ENCODE measurements around the gene HDAC5.
"Not testable (repeated sequence)": the region's sequence is repeated elsewhere in the genome, so short reads cannot be mapped to it uniquely, and the experiment has no call there.

Gene HDAC5

DNA sequence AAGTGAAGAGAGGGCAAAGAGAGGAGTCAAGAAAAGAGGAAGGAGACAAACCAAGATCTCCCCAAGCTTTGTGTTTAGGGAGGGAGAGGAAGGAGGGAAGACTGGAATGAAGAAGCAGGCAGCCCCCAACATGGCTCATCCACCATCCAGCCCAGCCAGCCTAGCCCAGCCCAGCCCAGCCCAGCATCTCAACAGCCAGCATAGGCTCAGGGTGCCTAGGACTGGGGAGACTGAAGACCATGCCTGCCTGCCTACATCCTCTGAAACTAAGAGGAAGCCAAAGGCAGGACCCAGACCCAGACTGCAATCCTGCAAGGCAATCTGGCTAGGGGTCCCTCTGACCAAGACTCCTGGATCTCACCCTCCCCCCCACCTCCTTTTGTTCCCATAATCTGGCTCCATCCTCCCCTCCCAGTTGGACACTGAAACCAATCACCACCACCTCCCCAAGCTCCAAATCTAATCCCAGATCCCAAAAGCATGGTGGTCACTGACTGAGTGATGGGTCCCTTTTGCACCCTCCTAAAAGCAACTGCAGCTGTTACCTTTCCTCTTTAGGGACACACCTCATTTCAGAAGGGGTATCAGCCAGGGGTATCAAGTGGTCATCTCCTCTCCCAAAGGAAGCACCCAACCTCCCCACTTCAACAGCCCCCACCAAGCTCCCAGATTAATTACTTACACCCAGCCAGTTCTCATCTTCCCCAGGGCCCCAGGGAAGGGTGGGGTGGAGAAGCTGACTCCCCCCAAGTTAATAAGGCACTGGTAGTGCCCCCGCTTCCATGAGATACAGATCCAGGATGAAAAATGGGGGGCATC is 1.2 kb downstream of the HDAC5 start:
- H3K27me3 ChIP-seq (ENCODE audit: low read depth): no peaks in the 10 kb centered on the region
- H3K4me1 ChIP-seq: peaks cover 11% of the 10 kb centered on the region
- in situ Hi-C loops (cut with MboI; ENCODE audit: low sequenced_read_pairs): no loop called here
- H3K4me3 ChIP-seq: peak overlapping the region; percentile 56
- H3K36me3 ChIP-seq (replicated peaks): no peaks in the 10 kb centered on the region
- no peak for DNase-seq (ENCODE audit: low spot score in 2 of 2)
- no peaks in the 10 kb centered on the region for H3K9me3 ChIP-seq

DNA sequence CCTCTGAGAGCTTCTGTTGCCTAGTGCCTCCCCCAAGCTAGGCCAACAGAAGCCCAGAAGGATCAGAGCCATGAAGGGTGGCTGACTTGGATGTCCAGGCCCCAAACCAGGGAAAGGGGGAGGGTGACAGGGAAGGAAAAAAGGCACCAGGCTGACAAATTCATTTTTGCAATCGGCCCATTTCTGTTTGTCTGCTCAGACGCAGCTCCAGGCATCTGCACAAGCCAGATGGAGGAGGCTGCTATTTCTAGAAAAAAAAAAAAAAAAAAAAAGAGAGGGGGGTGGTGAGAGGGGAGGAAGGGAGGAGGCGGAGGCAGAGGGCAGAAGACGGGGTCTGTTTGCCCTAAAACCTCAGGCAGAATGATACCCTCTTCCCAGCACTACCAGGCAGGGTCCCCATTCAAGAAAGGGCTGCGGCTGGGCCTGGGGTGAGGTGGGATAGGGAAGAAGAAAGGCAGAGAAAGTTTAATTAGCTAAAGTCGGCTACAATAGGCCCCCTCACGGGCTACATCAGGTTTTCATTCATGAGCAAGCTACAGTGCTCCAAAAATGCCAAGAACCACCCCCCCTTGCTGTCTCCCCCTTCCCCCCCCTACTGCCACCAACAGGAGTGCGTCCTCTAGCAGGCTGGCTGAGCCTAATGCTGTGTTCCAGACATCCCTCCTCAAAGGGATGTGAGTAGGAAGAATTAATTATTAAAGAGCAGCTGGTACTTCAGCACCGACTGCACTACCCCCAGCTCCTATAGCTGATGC is 2.4 kb downstream of the HDAC5 start:
- no peak for DNase-seq (ENCODE audit: low spot score in 2 of 2)

DNA sequence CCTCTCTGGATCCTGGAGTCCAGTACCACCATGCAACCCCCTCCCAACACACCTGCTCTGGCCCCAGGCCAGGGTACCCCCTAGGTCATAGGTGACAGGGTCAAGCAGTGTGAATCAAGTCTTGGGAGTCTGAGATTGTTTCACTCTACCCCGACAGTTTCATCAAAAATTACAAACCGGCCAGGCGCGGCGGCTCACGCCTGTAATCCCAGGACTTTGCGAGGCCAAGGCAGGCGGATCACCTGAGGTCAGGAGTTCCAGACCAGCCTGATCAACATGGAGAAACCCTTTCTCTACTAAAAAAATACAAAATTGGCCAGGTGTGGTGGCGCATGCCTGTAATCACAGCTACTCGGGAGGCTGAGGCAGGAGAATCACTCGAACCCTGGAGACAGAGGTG is 3.2 kb downstream of the HDAC5 start:
- H3K36me3 ChIP-seq (replicated peaks); DNase-seq (ENCODE audit: low spot score in 2 of 2); in situ Hi-C loops (cut with MboI; ENCODE audit: low sequenced_read_pairs); H3K27me3 ChIP-seq (ENCODE audit: low read depth); H3K9me3 ChIP-seq; H3K4me3 ChIP-seq: not testable (repeated sequence)
- H3K4me1 ChIP-seq: peaks cover 11% of the 10 kb centered on the region

More for the DNA sequence above, 2.4 kb downstream of the HDAC5 start:
- in situ Hi-C loops (cut with MboI; ENCODE audit: low sequenced_read_pairs): no loop called here
- no peak overlapping the region for H3K4me3 ChIP-seq
- H3K4me1 ChIP-seq: peaks cover 11% of the 10 kb centered on the region
- H3K27me3 ChIP-seq (ENCODE audit: low read depth): no peaks in the 10 kb centered on the region
- no peaks in the 10 kb centered on the region for H3K9me3 ChIP-seq
- no peaks in the 10 kb centered on the region for H3K36me3 ChIP-seq (replicated peaks)

GRCh38 chr17:44119798-44120197 is 3.6 kb downstream of the HDAC5 start:
- DNase-seq (ENCODE audit: low spot score in 2 of 2): no peak
- H3K36me3 ChIP-seq (replicated peaks): no peaks in the 10 kb centered on the region
- H3K4me1 ChIP-seq: peaks cover 11% of the 10 kb centered on the region
- H3K9me3 ChIP-seq: no peaks in the 10 kb centered on the region
- no peaks in the 10 kb centered on the region for H3K27me3 ChIP-seq (ENCODE audit: low read depth)
- H3K4me3 ChIP-seq: no peak overlapping the region
- in situ Hi-C loops (cut with MboI; ENCODE audit: low sequenced_read_pairs): no loop called here

- Histone ChIP-seq H3K27me3 (ENCODE audit: low read depth) (no peaks in the 10 kb centered on the region), H3K4me1 (peaks cover 5% of the 10 kb centered on the region), H3K4me3 (no peak overlapping the region), H3K36me3 (replicated peaks) (no peaks in the 10 kb centered on the region), H3K9me3 (no peaks in the 10 kb centered on the region)
- DNase-seq (ENCODE audit: low spot score in 2 of 2): no peak
- in situ Hi-C loops (cut with MboI; ENCODE audit: low sequenced_read_pairs): no loop called here
Measured at GRCh38 chr17:44119062-44119461, 4.4 kb downstream of the HDAC5 start.

DNA sequence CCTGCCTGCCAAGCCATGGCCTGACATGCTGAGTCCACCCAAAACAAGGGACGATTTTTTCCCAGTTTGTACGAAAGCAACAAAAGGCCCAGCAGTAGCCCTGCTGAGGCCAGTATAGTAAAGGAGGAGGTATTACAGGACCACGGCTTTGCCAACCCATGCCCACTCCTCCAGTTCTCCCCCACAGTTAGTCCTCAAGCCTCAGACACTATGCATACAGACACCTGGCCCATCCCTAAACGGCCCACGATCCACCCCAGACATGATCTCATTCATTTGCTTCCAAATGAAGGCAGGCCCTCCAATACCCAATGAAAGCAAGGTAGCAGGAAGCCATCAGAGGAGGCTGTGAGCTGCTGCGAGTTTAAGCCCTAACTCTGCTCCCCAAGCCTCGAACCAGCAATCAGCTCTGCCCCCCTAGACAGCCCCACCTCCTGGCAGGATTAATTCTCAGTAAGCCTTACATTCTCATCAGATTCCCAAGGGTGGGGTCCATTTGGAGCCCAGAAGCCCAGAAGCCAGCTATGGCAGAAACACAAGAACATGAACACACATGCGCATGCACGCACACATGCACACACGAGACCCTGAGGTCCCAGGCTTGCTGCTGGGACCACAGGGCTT is 4.9 kb downstream of the HDAC5 start:
- Histone ChIP-seq H3K9me3 (no peaks in the 10 kb centered on the region), H3K4me1 (peaks cover 5% of the 10 kb centered on the region), H3K36me3 (replicated peaks) (no peaks in the 10 kb centered on the region), H3K27me3 (ENCODE audit: low read depth) (no peaks in the 10 kb centered on the region), H3K4me3 (no peak overlapping the region)
- no peak for DNase-seq (ENCODE audit: low spot score in 2 of 2)
- in situ Hi-C loops (cut with MboI; ENCODE audit: low sequenced_read_pairs): no loop called here

DNA sequence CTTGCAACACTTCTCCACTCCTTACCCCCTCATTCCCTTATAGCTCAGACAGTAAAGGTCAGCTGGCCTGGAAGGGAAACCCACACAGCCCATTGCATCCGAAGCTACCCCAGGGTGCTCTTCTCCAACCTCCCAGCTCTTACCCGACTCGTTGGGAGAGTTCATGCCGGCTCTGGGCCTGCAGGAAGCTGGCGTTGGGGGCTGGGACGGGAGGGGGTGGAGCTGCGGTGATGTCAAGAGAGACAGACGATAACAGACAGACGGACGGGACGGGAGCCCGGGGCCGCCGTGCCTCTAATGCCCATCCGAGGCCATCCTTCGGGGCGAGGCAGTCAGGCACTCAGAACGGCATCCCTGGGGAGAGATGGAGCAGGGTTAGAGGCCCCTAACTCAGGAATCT is 6.1 kb downstream of the HDAC5 start:
- H3K4me1 ChIP-seq: peaks cover 5% of the 10 kb centered on the region
- H3K36me3 ChIP-seq (replicated peaks): no peaks in the 10 kb centered on the region
- H3K4me3 ChIP-seq: no peak overlapping the region
- no peaks in the 10 kb centered on the region for H3K9me3 ChIP-seq
- H3K27me3 ChIP-seq (ENCODE audit: low read depth): no peaks in the 10 kb centered on the region
- no peak for DNase-seq (ENCODE audit: low spot score in 2 of 2)
- in situ Hi-C loops (cut with MboI; ENCODE audit: low sequenced_read_pairs): no loop called here

DNA sequence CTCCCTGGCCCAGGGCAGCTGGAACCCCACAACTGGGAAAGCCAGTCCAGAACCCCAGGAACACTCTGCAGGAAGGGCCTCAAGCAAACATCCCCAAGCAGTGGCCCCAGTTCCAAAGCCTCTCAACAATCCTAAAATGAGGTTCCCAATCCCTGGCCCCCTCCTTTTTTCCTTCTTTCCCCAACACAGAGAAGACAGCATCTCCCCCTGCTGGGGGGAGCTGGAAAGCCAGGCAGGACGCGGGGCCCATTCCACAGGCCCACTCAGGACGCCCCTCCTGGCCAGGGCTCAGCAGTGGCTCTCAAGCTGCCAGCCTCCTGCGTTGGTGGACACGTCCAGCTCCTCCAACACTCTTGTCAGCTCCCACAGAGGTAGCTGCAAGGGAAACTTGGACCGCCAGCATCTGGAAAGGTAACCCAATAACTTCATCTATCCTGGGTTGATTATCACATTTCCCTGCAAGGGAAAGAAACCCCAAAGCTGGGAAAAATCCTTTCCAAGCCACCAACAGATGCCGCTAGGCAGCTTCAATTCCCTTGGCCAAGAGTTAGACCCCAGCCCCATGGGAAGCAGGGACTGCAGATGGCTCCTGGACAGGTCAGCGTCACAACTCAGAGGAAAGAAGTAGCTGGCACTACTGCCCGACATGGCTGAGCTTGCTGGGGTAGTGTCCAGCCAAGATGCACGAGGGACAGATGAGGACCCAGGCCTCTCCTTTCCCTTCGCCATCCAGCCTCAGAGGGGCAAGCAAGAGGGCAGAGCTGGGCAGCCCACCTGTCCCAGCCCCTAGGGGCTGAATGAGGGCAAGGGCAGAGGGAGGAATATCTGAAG is 7.6 kb downstream of the HDAC5 start:
- Histone ChIP-seq H3K4me3 (no peak overlapping the region), H3K9me3 (no peaks in the 10 kb centered on the region), H3K27me3 (ENCODE audit: low read depth) (no peaks in the 10 kb centered on the region), H3K4me1 (peaks cover 6% of the 10 kb centered on the region), H3K36me3 (replicated peaks) (no peaks in the 10 kb centered on the region)
- DNase-seq (ENCODE audit: low spot score in 2 of 2): peak in 1 of 2 experiments; percentile 67
- in situ Hi-C loops (cut with MboI; ENCODE audit: low sequenced_read_pairs): no loop called here

DNA sequence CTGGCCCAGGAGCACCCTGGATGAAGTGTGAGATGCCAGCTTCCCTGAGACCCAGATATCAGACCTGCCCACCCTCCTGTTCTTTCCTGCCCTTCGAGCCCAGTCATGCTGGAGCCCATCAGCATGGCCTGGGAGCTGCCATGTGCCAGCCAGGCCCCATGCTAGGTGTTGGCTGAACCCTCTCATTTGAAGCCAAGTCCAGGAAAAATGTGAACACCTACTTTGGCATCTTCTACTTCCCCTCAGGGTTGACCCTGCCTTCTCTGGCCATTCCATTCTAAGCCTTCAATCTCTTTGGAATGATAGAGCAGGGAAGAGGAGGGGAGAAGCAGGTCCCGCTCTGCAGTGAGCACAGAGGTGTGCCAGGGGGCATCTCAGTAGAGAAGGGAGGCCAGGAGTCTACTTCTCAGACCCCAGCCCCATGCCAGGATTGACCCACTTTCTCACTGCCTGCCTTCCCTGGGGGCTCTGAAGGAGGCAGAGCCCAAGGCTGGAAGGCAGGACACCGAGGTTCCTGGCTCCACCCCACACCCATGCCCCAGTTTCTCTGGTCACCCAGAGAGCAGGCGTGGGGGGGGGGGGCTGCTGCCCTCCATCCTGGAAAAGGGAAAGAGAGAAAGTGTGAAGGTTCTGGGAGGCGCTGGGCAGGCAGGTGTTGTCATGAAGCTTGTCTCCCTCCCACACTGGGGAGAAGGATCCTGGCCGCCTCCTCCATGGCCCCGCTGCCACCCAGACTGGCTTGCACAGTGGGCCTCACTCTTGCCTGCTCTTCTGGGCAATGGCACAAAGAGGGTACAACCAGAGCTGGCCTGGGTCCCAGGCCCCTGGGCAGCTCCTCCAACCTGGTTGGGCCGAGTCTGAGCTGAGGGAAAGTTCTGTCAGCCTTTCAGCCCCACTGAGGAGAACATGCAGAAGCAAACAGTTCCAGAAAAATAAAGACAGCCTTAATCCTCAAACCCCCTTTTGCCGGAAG is 9.3 kb downstream of the HDAC5 start:
- H3K4me3 ChIP-seq: no peak overlapping the region
- H3K9me3 ChIP-seq: no peaks in the 10 kb centered on the region
- H3K27me3 ChIP-seq (ENCODE audit: low read depth): no peaks in the 10 kb centered on the region
- no peaks in the 10 kb centered on the region for H3K36me3 ChIP-seq (replicated peaks)
- H3K4me1 ChIP-seq: peaks cover 7% of the 10 kb centered on the region
- no peak for DNase-seq (ENCODE audit: low spot score in 2 of 2)
- in situ Hi-C loops (cut with MboI; ENCODE audit: low sequenced_read_pairs): no loop called here

DNA sequence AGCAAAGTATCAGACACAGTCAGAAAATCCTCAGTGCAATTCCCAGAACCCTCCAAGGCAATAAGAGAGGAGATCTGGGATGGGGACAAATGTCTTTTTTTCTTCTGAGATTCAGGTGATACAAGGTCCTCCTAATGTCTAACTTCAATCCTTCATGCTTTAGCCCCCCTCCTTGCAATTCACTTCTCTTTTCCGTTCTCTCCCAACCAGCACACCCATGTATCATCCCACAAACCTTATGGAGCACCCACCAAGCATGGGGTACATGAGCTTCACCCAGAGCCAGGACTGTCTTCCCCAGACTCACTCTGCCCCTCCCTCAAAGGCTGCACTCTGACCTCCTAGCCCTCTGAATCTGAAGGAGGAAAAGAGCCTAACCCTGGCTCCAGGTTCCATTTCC is 10.1 kb downstream of the HDAC5 start:
- no peaks in the 10 kb centered on the region for H3K27me3 ChIP-seq (ENCODE audit: low read depth)
- peaks cover 7% of the 10 kb centered on the region for H3K4me1 ChIP-seq
- H3K9me3 ChIP-seq: no peaks in the 10 kb centered on the region
- no peaks in the 10 kb centered on the region for H3K36me3 ChIP-seq (replicated peaks)
- H3K4me3 ChIP-seq: no peak overlapping the region
- no peak for DNase-seq (ENCODE audit: low spot score in 2 of 2)
- in situ Hi-C loops (cut with MboI; ENCODE audit: low sequenced_read_pairs): no loop called here

DNA sequence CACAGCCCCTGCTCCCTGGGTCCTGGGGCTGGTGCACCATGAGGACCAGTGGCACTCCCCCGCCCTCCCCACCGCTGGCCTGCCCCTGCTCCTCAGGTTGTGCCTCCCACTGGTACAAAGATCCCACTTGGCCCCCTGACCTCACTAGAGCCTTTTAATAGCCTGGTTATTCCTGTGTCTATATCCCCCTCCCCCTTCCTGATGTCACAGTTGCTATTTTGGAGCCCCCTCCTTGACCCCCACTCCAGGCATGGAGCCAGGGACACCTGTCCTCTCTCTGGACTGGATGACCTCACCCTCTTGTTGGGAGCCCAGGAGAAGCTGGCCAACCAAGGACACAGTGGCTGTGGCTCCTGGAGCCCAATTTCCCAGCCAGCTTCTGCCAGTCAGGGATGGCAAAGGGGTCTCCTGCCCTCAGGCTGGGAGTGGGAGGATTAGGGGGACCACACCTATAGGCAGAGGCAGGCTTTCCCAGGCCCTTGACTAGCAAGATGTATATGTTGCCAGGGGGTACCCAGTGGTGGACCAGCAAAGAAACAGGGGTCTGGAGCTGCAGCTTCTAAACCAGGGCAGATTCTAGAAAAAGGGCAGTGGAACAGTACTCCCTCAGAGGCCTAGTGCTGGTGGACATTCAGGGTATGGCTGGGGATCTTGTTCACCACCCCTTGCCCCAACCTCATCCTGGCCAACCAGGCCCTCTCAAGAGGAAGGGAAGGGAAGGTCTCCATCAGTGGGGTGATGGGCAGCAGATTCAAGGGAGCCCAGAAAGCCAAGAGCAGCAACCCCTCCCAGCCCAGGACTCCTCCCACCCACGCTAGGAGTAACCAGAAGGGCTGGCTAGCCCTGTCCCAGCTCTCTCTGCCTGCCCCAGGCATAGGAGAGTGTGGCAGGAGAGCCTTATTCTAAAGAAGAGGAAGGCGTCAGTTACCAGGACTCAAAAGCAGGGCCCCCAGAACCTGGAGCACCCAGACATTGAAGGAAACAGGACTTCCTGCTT is 10.9 kb downstream of the HDAC5 start:
- H3K36me3 ChIP-seq (replicated peaks): no peaks in the 10 kb centered on the region
- H3K4me3 ChIP-seq: no peak overlapping the region
- in situ Hi-C loops (cut with MboI; ENCODE audit: low sequenced_read_pairs): no loop called here
- H3K27me3 ChIP-seq (ENCODE audit: low read depth): no peaks in the 10 kb centered on the region
- H3K9me3 ChIP-seq: no peaks in the 10 kb centered on the region
- peaks cover 7% of the 10 kb centered on the region for H3K4me1 ChIP-seq
- DNase-seq (ENCODE audit: low spot score in 2 of 2): no peak

- no peak overlapping the region for H3K4me3 ChIP-seq
- peaks cover 7% of the 10 kb centered on the region for H3K4me1 ChIP-seq
- no peaks in the 10 kb centered on the region for H3K9me3 ChIP-seq
- no peaks in the 10 kb centered on the region for H3K36me3 ChIP-seq (replicated peaks)
- in situ Hi-C loops (cut with MboI; ENCODE audit: low sequenced_read_pairs): no loop called here
- DNase-seq (ENCODE audit: low spot score in 2 of 2): no peak
- no peaks in the 10 kb centered on the region for H3K27me3 ChIP-seq (ENCODE audit: low read depth)
Measured at GRCh38 chr17:44111777-44112176, 11.7 kb downstream of the HDAC5 start.

Measured in HAP-1 (cell line).